HG03135 (cell line): Measurements from ENCODE around the gene SLC12A9.
"Not testable (repeated sequence)": the region's sequence is repeated elsewhere in the genome, so short reads cannot be mapped to it uniquely, and the experiment has no call there.

Experiments
- ATAC-seq: cut with Tn5 transposase; IDR thresholded peaks from one replicate; pipeline ENCODE4 v1.9.1; 2021; ENCODE audit warnings: mild to moderate bottlenecking, moderate library complexity; ENCODE audit not compliant: unreplicated experiment

SLC12A9 gene, protein sequence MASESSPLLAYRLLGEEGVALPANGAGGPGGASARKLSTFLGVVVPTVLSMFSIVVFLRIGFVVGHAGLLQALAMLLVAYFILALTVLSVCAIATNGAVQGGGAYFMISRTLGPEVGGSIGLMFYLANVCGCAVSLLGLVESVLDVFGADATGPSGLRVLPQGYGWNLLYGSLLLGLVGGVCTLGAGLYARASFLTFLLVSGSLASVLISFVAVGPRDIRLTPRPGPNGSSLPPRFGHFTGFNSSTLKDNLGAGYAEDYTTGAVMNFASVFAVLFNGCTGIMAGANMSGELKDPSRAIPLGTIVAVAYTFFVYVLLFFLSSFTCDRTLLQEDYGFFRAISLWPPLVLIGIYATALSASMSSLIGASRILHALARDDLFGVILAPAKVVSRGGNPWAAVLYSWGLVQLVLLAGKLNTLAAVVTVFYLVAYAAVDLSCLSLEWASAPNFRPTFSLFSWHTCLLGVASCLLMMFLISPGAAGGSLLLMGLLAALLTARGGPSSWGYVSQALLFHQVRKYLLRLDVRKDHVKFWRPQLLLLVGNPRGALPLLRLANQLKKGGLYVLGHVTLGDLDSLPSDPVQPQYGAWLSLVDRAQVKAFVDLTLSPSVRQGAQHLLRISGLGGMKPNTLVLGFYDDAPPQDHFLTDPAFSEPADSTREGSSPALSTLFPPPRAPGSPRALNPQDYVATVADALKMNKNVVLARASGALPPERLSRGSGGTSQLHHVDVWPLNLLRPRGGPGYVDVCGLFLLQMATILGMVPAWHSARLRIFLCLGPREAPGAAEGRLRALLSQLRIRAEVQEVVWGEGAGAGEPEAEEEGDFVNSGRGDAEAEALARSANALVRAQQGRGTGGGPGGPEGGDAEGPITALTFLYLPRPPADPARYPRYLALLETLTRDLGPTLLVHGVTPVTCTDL

DNA sequence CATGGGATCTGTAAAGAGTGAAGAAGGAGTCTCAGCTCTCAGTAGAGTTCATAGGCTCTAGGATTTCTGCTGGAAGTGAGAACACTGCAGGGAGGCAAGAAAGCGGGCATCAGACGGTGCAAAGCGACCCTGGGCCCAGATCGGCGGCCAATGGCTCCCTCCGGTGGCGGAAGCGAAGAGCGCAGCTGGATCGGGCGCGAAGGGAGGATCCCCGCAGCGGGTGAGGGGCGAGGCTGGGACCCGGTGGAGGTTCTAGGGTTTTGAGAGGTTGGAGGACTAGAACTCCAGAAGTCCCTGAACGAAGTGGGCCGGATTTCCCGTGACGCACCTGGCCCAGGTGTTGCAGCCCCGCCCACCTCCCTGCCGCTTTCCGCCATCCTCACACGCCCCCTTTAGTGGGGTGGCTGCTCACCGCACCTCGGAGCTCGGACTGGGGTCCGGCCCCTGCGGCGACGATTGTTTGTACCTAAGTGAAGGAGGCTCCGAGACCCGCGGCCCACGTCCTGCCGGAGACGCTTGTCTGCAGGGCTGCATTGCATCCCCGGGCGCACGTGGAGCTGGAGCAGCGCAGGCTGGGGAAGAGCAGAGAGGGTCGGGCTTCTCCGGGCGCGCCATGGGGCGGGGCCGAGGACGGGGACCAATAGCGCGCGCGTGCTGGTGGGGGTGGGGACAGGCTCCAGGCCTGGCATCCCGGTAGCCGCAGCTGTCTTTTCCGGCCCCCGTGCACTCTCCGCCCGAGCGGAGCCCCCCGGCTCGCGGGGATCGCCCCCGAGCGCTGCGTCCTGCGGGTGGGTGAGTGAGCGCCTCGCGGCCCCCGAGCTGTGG is at the start of gene SLC12A9:
SLC12A9 (plus strand) TSS at position 666 of the 825 bp plus-strand sequence. CDS start 1,485 bp downstream, outside the sequence.
- peak; percentile 84 for ATAC-seq

DNA sequence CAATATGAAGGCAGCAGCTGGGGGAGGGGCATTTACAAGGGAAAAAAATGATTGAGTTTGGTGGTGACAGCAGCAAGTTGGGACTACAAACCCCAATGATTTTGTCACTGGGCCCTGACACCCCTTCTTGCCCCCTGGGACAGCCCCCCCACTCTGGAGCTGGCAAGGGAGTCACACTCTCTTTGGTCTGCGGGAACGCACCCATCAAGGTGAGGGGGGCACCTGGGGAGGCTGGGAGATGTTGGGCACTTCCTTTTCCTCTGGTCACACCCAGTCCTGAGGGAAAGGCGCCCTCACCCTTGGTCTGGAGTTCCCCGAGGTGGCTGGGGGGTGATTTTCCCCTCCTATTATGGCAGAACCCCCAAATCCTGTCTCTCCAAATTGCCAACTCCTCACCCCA is 49.6 kb upstream of the SLC12A9 start:
- ATAC-seq, result no peak

DNA sequence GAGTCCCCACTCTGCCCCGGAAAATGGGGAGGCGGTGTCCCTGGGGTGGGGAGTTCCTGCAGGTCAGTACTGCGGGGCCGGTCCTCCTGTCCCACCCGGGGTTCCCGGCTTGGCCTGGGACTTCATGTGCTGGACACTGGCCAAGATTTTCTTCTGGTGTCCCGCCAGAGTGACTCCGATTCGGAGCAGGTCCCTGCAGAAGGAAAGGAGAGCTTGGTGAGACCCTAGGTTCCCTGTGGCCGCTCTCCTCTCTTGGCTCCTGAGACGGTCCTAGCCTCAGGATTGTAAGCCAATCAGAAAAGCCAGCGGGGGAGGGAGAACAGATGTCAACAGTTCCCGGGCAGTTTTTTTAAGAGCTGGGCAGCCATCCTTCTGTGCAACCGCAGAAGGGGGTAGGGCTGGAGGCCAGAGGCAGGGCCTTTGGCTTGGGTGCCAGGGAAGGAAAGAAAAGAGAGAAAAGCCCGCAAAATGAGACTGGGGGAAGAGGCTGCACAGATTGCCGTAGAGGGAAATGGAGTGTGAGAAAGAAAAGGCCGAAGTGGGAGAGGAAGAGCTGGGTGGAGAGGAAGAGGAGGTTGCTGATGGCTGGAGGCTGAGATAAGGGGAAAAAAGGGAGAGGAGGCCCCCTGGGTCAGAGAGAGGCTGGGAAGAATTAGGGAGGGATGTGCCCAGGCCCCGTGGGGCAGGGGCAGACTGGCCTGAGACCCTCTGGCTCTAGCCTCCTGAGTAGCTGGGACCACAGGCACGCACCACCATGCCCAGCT is 48.9 kb upstream of the SLC12A9 start:
- peak; percentile 88 for ATAC-seq

DNA sequence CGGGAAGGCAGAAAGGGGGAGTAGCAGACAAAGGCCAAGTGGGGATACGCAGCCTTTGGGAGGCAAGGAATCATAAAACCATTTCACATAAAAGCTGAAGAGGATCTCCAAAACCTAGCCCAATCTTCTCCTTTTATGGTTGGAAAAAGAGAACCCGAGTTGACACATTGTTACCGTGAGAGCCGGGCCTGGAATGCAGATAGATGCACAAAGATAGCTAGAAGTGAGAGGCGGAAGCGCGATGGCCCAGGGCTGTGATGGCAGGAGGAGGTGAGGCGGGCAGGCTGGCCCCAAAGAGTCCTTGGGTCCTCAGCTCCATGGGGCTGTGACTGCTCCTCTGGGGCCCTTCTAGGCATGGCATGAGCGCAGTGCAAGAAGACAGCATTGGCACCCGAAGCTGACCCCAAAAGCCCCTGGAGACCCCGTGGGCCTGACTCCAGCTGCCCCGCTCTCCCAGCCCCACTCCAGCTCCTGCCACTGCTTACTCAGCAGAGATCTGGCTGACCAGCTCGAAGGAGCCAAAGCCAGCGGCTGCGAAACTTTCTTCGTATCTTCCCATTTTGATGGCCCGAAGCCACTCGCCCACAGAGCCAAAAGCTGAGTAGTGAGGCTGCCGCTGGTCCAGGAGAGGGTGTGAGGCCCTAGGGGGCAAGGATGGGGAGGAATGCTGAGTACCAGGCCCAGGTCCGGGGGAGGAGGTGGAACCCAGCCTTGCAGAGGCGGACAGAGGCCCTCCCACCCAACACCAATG is 47.7 kb upstream of the SLC12A9 start:
- ATAC-seq, result no peak

DNA sequence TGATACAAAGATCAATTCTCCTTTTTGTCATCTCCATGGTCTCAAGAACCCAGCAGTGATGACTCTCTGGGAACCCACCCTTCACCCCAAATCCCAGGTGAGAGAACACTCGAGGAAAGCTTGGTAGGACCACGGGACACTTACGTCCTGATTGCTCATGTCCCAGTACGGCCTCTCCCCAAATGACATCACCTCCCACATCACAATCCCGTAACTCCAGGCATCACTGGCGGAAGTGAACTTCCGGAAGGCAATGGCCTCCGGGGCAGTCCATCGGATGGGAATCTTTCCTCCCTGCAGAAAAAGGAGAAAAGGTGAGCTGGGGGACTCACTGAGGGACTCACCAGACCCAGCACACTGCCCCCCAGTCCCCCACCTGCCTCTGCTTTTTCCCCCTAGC is 46.2 kb upstream of the SLC12A9 start:
- ATAC-seq, result no peak

DNA sequence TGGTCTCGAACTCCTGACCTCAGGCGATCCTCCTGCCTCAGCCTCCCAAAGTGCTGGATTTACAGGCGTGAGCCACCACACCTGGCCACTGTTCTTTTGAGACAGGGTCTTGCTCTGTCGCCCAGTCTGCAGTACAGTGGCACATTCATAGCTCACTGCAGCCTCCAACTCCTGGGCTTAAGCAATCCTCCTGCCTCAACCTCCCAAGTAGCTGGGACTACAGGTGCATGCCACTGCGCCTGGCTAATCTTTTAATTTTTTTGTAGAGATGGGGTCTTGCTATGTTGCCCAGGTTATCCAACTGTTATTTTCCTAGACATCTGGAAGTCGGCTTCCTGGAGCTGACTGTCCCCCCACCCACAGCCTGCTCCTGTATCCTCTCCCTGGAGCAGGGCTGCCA is 45.6 kb upstream of the SLC12A9 start:
- not testable (repeated sequence) for ATAC-seq

DNA sequence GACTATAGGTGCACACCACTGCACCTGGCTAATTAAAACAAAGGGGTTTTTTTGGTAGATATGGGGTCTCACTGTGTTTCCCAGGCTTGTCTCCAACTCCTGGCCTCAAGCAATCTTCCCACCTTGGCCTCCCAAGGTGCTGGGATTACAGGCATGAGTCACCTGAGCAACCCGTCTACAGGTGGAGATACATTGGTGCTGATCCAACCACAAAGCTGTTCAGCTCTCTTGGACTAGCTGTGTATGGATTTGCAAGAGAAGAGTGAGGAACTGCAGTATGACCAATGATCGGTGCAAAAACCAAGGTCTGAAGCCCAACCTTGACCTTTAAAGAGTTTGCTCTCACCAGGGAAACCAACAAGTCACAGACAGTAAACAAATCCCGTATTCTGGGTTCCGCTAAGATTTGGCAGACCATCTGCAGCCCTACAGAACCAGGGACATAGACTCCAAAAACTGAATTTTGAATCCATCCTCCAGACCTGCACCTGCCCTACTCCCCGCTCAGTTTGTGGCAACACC is 44.1 kb upstream of the SLC12A9 start:
- ATAC-seq, result no peak

DNA sequence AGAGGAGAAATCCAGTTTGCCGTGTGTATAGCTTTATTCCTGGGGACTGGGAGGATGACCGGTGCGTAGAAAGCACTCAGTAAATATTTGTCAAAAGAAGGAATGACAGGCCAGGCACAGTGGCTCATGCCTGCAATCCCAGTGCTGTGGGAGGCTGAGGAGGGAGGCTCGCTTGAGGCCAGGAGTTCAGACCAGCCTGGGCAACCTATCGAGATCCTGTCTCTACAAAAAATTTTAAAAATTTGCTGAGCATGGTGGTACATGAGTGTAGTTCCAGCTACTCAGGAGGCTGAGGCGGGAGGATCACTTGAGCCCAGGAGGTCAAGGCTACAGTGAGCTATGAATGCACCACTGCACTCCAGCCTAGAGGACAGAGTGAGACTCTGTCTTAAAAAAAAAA is 41.0 kb upstream of the SLC12A9 start:
- ATAC-seq, result no peak

DNA sequence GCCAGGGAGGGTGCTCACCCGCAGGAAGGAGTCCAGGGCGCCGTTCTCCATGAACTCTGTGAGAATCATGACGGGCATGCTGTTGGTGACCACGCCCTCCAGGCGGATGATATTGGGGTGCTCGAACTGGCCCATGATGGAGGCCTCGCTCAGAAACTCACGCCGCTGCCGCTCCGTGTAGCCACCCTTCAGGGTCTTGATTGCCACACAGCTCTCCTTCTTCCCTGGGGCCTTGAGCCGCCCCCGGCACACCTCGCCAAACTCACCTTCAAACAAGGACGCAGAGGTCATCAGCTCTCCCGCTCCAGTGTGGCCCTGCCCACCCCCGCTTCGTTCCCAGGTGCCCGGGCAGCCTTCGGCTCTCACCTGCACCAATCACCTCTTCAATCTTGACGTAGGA is 39.8 kb upstream of the SLC12A9 start:
- ATAC-seq, result no peak

DNA sequence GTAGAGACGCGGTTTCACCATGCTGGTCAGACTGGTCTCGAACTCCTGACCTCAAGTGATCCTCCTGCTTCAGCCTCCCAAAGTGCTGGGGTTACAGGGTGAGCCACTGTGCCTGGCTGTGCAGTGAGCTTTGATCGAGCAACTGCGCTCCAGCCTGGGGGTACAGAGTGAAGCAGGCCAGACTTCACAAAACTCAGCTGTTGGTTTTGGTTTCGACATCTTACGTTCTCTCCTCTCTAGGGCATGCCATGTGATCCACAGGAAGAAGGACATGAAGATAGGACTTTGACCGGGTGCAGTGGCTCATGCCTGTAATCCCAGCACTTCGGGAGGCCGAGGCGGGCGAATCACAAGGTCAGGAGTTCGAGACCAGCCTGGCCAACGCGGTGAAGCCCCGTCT is 36.0 kb upstream of the SLC12A9 start:
- not testable (repeated sequence) for ATAC-seq

DNA sequence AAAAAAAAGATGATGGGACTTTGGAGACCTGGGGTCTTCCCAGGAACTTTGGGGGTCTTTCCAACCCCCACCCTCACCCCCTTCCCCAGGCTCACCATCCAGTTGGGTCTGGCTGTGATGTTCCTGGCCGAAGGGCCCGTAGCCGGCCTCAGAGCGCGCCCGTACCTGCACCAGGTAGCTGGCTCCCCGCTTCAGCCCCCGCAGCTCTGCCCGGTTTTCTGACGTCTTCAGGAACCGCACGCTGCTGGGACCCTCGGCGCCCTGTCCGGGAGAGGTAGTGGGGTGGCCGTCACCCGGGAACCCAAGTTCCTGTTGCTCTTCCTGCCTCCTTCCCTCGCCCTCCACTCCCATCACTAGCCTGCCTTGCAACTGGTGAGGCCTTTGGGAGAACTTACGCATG is 35.4 kb upstream of the SLC12A9 start:
- ATAC-seq, result no peak

DNA sequence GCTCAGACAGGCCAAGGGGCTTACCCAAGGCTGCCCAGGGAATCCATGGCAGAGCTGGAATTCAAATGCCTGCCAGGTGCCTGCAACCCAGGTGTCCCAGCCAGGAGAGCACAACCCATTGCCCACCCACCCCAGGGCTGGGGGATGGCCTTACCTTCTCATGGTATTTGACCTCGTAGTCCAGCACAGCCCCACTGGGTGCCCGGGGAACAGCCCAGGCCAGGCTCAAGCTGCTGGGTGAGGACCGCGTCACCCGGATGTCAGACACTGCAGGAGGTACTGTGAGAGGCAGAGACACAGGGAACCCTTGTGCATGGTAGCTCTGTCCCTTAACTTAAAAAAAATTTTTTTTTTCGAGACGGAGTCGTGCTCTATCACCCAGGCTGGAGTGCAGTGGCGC is 34.1 kb upstream of the SLC12A9 start:
- ATAC-seq, result no peak

DNA sequence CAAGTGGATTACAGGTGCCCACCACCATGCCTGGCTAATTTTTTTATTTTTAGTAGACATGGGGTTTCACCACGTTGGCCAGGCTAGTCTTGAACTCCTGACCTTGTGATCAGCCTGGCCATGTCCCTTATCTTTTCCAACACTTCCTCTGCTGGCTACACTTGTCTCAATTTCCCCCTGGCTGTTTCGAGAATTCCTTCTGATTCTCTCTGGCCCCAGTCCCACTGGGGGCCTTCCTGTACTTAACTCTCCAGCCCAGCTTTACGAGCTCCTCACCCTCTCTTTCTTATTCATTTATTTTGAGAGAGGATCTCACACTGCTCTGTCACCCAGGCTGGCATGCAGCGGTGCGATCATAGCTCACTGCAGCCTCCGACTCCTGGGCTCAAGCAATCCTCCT is 33.7 kb upstream of the SLC12A9 start:
- ATAC-seq, result no peak

DNA sequence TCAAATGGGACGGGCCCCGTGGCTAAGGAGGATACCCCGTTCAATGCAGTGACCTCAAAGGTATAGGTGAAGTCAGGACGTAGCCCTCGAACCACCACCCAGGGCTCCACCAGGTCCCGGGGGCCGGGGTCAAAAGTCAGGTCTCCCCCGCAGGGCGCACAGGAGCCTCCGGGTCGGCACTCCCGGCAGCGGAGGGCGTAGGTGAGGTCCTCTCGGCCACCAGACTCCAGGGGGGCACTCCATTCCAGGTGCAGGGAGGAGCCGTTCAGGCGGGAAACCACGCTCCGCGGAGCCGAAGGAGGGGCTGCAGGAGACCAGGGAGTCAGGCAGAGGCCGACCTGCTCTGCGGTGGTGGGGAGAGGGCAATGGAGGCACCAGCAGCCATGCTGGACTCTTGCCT is 32.9 kb upstream of the SLC12A9 start:
- ATAC-seq, result no peak

DNA sequence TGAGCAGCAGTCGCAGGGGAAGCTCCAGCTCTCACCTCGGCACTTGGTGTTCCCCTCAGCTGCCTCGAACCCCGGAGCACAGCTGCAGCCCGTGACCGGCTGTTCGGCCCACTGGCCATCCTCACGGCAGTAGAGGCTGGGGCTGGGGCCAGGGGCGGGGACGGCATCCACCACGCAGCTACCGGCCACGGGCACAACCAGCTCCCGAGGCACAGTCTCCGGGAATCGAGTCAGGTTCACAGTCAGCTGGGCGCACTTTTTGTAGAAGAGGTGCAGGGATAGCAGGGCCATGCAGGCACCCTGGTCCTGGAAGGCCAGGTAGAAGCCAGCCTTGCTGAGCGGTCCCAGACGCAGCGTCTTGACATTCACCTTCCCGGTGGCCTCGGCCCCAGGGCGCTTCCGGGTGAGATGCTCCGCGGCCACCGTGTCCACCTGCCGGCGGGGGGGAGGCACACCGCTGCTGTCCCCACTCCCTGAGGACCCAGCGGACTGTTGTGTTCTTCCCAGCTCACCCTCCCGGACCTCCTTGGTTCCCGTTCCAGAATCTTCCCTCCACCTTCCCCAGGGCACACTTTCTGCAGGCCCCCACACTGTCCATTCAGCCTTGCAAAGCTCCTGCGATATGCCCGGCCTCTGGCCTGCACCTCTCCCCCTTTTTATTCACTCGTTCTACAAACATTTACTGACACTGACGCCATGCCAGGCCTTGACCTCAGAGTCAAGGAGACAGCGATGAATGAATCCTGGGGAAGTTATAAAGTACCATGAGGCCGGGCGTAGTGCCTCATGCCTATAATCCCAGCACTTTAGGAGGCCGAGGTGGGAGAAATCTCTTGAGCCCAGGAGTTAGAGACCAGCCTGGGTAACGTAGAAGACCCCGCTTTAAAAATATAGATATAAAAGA is 30.0 kb upstream of the SLC12A9 start:
- no peak for ATAC-seq

DNA sequence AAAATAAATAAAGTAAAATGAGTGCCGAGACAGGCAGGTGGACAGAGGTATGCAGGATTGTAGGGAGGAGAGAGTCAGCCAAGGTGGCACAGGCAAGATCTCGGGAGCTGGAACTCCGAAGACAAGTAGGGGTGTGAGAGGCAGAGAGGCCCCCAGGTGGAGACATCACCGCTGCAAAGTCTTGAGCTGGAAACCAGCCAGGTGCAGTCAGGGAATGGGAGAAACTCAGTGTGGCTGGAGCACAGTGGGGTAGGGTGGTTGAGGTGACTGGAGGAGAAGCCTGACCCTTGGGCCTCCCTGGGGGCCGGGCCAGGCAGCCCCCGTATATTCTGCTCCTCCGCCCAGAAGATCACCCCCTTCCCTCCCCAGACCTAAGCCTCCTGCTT is 29.4 kb upstream of the SLC12A9 start:
- no peak for ATAC-seq

DNA sequence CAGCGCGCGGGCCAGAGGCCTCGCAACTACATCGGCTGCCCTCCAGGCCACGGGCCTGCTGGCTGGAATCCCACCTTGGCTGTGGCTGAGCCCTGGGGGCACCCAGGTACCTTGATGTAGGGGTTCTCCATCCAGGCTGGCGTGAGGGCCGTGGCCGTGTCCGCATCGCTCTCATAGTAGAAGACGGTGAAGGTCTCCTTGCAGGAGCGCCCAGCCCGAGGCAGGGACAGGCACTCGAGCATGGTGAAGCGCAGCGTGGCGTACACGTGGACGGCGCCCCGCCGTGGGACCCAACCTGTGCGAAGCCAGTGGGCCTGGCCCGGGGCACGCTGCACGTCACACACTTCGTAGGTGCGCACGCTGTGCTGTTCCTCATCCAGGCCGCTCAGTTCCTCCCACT is 29.0 kb upstream of the SLC12A9 start:
- ATAC-seq, result no peak

DNA sequence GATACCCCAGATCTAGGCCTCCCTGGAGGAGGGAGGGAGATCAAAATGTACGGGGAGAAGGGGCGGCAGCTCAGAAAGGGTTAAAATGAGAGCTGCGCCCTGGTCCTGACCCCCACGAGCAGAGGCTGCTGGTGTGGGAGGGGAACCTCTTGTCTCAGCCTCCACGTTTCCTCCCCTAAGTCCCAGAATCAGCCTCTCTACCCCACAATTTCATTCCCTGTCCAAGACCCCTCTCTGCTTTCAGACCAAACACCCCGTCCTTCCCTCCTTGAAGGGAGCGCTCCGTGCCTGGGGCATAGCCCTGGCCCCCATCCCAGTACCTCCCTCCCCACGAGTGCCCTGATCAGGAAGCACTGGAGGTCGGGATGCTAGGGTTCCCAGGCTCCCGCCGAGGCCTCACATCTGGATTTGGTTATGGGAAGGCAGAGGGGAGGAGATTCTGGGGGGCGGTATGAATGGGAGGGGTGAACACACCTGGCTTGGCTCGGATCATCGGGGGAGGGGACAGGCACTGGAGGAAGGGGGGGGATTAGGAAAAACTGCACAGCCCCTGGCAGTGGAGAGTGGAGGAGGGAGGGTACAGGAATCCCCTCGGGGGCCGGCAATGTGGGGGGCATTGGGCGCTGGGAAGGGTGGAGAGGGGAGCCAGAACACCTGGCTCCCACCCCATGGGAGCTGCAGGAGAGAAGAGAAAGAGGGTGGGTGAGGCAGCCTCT is 27.9 kb upstream of the SLC12A9 start:
- ATAC-seq, result no peak
